Measurements from ENCODE around the gene PXK.

DNA sequence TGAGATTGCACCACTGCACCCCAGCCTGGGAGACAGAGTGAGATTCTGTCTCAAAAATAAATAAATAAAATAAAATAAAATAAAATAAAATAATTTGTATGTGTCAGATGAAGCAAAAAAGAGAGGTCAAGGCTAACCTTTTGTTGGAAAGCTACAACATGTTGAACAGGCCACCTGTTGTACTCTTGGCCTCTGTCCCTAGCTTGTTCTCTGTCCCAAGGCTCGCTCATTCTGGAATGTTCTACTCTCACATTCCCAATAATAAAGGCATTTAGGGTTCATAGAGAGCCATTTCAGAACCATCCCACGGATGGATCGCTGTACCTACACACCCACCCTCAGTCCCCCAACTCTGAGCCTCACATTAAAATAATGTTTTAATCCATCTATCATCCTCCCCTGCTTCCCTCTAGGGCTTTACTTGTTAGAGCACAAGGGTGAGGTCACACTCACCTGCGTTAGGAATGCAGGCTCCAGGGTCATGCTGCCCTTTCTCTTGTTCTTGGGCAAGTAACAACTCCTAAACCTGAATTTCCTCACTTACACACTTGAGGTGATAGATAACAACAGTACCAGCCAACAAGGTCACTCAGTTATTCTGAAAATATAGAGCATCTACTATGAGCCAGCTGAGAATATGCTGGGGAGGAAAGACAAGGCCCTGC, 134.3 kb downstream of the PXK start:
- TF ChIP-seq, protein P1, sequence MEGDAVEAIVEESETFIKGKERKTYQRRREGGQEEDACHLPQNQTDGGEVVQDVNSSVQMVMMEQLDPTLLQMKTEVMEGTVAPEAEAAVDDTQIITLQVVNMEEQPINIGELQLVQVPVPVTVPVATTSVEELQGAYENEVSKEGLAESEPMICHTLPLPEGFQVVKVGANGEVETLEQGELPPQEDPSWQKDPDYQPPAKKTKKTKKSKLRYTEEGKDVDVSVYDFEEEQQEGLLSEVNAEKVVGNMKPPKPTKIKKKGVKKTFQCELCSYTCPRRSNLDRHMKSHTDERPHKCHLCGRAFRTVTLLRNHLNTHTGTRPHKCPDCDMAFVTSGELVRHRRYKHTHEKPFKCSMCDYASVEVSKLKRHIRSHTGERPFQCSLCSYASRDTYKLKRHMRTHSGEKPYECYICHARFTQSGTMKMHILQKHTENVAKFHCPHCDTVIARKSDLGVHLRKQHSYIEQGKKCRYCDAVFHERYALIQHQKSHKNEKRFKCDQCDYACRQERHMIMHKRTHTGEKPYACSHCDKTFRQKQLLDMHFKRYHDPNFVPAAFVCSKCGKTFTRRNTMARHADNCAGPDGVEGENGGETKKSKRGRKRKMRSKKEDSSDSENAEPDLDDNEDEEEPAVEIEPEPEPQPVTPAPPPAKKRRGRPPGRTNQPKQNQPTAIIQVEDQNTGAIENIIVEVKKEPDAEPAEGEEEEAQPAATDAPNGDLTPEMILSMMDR (IDR thresholded peaks at IDR 0.05; ENCODE audit: low read length) = no peak
- no peak for TF ChIP-seq EZH2phosphoT487 (IDR thresholded peaks at IDR 0.05; ENCODE audit: low read length)
